K562 (cell line): Measurements from ENCODE around the gene BLOC1S4. TPM values are rescaled to one million over a fixed set of nuclear protein-coding genes. Genes with fewer than 3 reads are reported as not detected.

Experiments
- ATF3 ChIP-seq, 2 experiments: fragments of 450-650 bp in 1 of 2; sonication (generic) in 1 of 2; formaldehyde crosslinking in 1 of 2; IDR thresholded peaks in 1 of 2; conservative IDR thresholded peaks in 1 of 2; 2 replicates each; pipeline versions ENCODE4 v1.6.1 to v1.8.1; 2016 to 2023; ENCODE audit warnings: mild to moderate bottlenecking in 2 of 2, moderate library complexity in 2 of 2, inconsistent platforms in 1 of 2, missing genetic modification reagents in 1 of 2
- CBFB ChIP-seq: sonication (generic); formaldehyde crosslinking; IDR thresholded peaks from 2 replicates; pipeline ENCODE4 v1.4.0; 2020; ENCODE audit warnings: mild to moderate bottlenecking, missing genetic modification reagents
- CREBBP ChIP-seq: IDR thresholded peaks from one replicate; pipeline ENCODE4 v1.6.1; 2012; ENCODE audit warnings: low read depth, mild to moderate bottlenecking, control low read depth, inconsistent platforms, low read length
- EP300 ChIP-seq: IDR thresholded peaks from 2 replicates; pipeline ENCODE4 v1.6.1; 2012; ENCODE audit warnings: low read length, improper control_type of control experiment
- ERF ChIP-seq: fragments of 450-650 bp; formaldehyde crosslinking; IDR thresholded peaks from 2 replicates; pipeline ENCODE4 v1.4.0; 2020; ENCODE audit warnings: mild to moderate bottlenecking, mixed read lengths
- FOS ChIP-seq: IDR thresholded peaks from 3 replicates; pipeline ENCODE4 v1.6.1; 2011; ENCODE audit not compliant: insufficient read length; ENCODE audit errors: extremely low read depth
- MAX ChIP-seq: sonication (generic); formaldehyde crosslinking; IDR thresholded peaks from 2 replicates; pipeline ENCODE4 v1.9.0; 2022; ENCODE audit warnings: mild to moderate bottlenecking, missing genetic modification reagents
- MITF ChIP-seq: IDR thresholded peaks from 2 replicates; pipeline ENCODE4 v1.6.1; 2014; ENCODE audit warnings: antibody characterized with exemption
- RAD21 ChIP-seq, 2 experiments: fragments of 250-450 bp in 1 of 2; fragments of 450-650 bp in 1 of 2; sonication (Bioruptor Pico) in 1 of 2; formaldehyde crosslinking in 1 of 2; IDR thresholded peaks in 1 of 2; conservative IDR thresholded peaks in 1 of 2; 2 replicates each; pipeline versions ENCODE4 v1.4.0 to v1.8.0; 2020 to 2022; ENCODE audit warnings: mild to moderate bottlenecking in 2 of 2, moderate library complexity in 1 of 2
- SMARCA4 ChIP-seq: fragments of 450-650 bp; IDR thresholded peaks from 2 replicates; pipeline ENCODE4 v1.6.1; 2016
- SMC3 ChIP-seq: conservative IDR thresholded peaks from 2 replicates; pipeline ENCODE4 v1.6.1; 2011; ENCODE audit warnings: low read depth, low read length, improper control_type of control experiment; ENCODE audit not compliant: insufficient read depth
- SPI1 ChIP-seq: IDR thresholded peaks from 2 replicates; pipeline ENCODE4 v1.6.1; 2011; ENCODE audit warnings: low read depth, low read length, control low read depth, borderline replicate concordance
- ZEB2 ChIP-seq: fragments of 450-650 bp; IDR thresholded peaks from 2 replicates; pipeline ENCODE4 v1.6.1; 2016
- ZNF395 ChIP-seq: fragments of 200-800 bp; sonication (Bioruptor generic); IDR thresholded peaks from 2 replicates; pipeline ENCODE4 v1.6.1; 2017; ENCODE audit warnings: missing genetic modification characterization, missing compliant biosample characterization
- polyA plus RNA-seq, 8 experiments: library from polyadenylated mRNA; depleted of rRNA in 4 of 8; stranded (reverse) in 5 of 8; unstranded in 3 of 8; fragments of >200 nt; fragmentation: Nextera tagmentation in 2 of 8; fragmentation: Illumina TruSeq in 1 of 8; extraction: Ambion mirVana in 2 of 8; extraction: Trizol in 1 of 8; gene quantifications; 2 replicates each; pipeline versions ENCODE4 v1.2.1 to v1.2.3, GENCODE V29; 2011 to 2014; ENCODE audit warnings: inconsistent platforms in 1 of 8, missing spikeins in 1 of 8
- total RNA-seq, 7 experiments: library from RNA; depleted of rRNA in 6 of 7; stranded (reverse); fragments of >200 nt in 6 of 7; fragmentation: Illumina TruSeq in 2 of 7; extraction: Trizol in 2 of 7; gene quantifications; 2 replicates each; pipeline versions ENCODE4 v1.2.1 to v1.2.3, GENCODE V29; 2011 to 2021; ENCODE audit warnings: low replicate concordance in 1 of 7

BLOC1S4 gene
- total and polyA plus RNA-seq, 9 of the 15 experiments (the other 6 are each of a cell fraction or from before 2014, with no cell fraction given) = 3.1 to 31.6 (median 11.2) TPM

GRCh38 chr4:6763330-6763851 lies 47.4 kb downstream of the BLOC1S4 start (continued):
- TF ChIP-seq MITF (peak; percentile 70; the same call in 1 of the 2 replicates), RAD21 (CRISPR knock-in tag; conservative IDR thresholded peaks at IDR 0.05 in 1 of 2, IDR thresholded peaks at IDR 0.05 in 1 of 2) (peak; percentile 49 to 79), SMARCA4 (no peak; the same call in 1 of the 2 replicates), SPI1 (peak; percentile 90), EP300 (peak; percentile 45), ERF (CRISPR knock-in tag) (no peak), ZNF395 (CRISPR knock-in tag) (0 out of 2 replicates have a peak, but pooled peaks have one; percentile 19), SMC3 (peak; percentile 34; the same call in 1 of the 2 replicates), FOS (no peak), CREBBP (no peak), ATF3 (IDR thresholded peaks at IDR 0.05) (peak; percentile 82), ATF3 (CRISPR knock-in tag; conservative IDR thresholded peaks at IDR 0.05) (no peak; the same call in 1 of the 2 replicates), CBFB (CRISPR knock-in tag) (no peak), MAX (CRISPR knock-in tag) (peak; percentile 68), ZEB2 (peak; percentile 79)
